Thyroid gland (tissue), 4 donors: ENCODE data around the gene FOXJ3. TPM values are rescaled to one million over a fixed set of nuclear protein-coding genes. Genes with fewer than 3 reads are reported as not detected.
A peak's percentile ranks its signal among the peaks of the same experiment; 100 is the strongest.

Experiments used
- DNase-seq, 2 donors: peaks; one replicate each; pipeline ENCODE4 v3.0.0-alpha.2; 2019
- H3K27ac ChIP-seq, 3 donors: fragments of 200-600 bp; sonication (generic); 1 replicate in 2 of 3; 2 replicates in 1 of 3; pipeline ENCODE4 v1.5.1; 2016 to 2019; ENCODE audit warnings: mild to moderate bottlenecking in 1 of 3, moderate library complexity in 1 of 3
- H3K27me3 ChIP-seq: fragments of 200-600 bp; sonication (generic); one replicate; pipeline ENCODE4 v1.5.1; 2019
- H3K36me3 ChIP-seq, 2 donors: fragments of 200-600 bp; sonication (generic); one replicate each; pipeline ENCODE4 v1.5.1; 2016 to 2019
- H3K4me1 ChIP-seq, 2 donors: fragments of 200-600 bp; sonication (generic); one replicate each; pipeline ENCODE4 v1.5.1; 2017 to 2019
- H3K4me3 ChIP-seq, 3 donors: fragments of 200-600 bp; sonication (generic); replicated peaks in 1 of 3; 1 replicate in 2 of 3; 2 replicates in 1 of 3; pipeline ENCODE4 v1.5.1; 2016; ENCODE audit warnings: mild to moderate bottlenecking in 1 of 3
- H3K9me3 ChIP-seq: fragments of 200-600 bp; sonication (generic); one replicate; pipeline ENCODE4 v1.5.1; 2017
- POLR2A ChIP-seq, 2 donors: fragments of 450-650 bp; IDR thresholded peaks; one replicate each; pipeline ENCODE4 v1.6.1; 2017; ENCODE audit warnings: antibody characterized with exemption in 2 of 2, mild to moderate bottlenecking in 2 of 2, moderate library complexity in 1 of 2
- WGBS, 2 donors: methylation state at CpG; one replicate each; pipeline ENCODE4 v1.1.5; 2017; 5-methylcytosine and 5-hydroxymethylcytosine counted together
- intact Hi-C: fragments of 100-400 bp; cut with DNase I; formaldehyde crosslinking; loops from one replicate; pipeline ENCODE4 v1.15.1; 2023
- total RNA-seq, 4 donors: library from RNA; depleted of rRNA; stranded (reverse); fragments of >200 nt; gene quantifications; one replicate each; pipeline ENCODE4 v1.2.3, GENCODE V29; 2016
- TF ChIP-seq, protein P1 (sequence below), 6 experiments: fragments of 200-600 bp in 3 of 6; fragments of 450-650 bp in 3 of 6; sonication (generic) in 3 of 6; IDR thresholded peaks; one replicate each; pipeline ENCODE4 v1.5.1; 2016 to 2019; ENCODE audit warnings: antibody characterized with exemption in 6 of 6, mild to moderate bottlenecking in 2 of 6, inconsistent platforms in 1 of 6, moderate library complexity in 1 of 6

FOXJ3 gene
- total RNA-seq, 4 donors from 2014 or later = 55.4 to 87.5 (median 81.0) TPM

DNA sequence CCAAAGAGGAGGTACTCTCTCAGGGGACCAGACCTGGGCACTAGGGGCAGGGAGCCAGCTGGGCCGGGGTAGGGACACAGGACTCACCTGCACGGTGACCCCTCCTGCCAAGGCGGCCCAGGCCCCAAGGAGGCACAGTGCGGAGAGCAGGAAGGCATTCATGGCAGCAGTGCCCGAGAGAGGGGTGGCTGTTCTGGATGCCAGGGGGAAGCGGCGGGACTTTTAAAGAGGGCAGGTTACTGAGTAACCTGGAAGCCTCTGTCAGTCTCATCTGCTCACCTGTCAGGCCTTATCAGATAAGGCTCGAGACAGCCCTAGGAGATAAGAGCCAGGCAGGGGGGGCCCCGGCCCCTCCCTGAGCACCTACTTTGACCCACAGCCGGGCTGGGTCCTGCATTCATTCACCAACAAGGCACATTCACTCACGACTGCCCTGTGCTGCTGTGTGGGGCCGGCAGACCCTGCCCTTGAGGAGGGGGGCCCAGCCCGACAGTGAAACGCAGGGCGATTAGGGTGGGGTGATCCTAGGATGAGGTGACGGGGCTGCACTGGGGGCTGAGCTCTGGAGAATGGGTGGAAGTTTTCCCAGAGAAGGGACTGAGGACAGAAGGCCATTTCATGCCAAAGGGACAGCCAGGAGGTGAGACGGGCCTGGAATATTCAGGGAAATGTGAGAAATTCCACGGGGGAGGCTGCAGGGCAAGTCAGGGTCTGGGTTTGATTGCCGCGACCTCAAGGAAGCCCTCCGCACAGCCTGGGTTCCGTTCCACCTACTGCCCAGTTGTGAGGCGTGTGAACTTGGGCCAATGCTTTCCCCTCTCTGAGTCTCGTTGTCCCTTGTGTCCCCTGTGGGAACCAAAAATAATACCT is 170.2 kb downstream of the FOXJ3 start, which contains the start of gene GUCA2A:
GUCA2A (minus strand) TSS at position 195 of the 870 bp plus-strand sequence; CDS start at position 162, 33 bp downstream.
- H3K36me3 ChIP-seq = no peaks in the 10 kb centered on the region
- DNase-seq = no peak
- TF ChIP-seq POLR2A (IDR thresholded peaks at IDR 0.05) = no peak
- TF ChIP-seq, protein P1, sequence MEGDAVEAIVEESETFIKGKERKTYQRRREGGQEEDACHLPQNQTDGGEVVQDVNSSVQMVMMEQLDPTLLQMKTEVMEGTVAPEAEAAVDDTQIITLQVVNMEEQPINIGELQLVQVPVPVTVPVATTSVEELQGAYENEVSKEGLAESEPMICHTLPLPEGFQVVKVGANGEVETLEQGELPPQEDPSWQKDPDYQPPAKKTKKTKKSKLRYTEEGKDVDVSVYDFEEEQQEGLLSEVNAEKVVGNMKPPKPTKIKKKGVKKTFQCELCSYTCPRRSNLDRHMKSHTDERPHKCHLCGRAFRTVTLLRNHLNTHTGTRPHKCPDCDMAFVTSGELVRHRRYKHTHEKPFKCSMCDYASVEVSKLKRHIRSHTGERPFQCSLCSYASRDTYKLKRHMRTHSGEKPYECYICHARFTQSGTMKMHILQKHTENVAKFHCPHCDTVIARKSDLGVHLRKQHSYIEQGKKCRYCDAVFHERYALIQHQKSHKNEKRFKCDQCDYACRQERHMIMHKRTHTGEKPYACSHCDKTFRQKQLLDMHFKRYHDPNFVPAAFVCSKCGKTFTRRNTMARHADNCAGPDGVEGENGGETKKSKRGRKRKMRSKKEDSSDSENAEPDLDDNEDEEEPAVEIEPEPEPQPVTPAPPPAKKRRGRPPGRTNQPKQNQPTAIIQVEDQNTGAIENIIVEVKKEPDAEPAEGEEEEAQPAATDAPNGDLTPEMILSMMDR (IDR thresholded peaks at IDR 0.05) = no peak
- H3K4me1 ChIP-seq = peaks cover 12 to 35% of the 10 kb centered on the region in 2 donors
- no peaks in the 10 kb centered on the region for H3K9me3 ChIP-seq
- H3K4me3 ChIP-seq = no peak within 1 kb of the TSS
- intact Hi-C loops = loop anchor here (10.0 kb wide), 1 partner anchor 580 kb away; no protein-coding TSS in a partner anchor
- H3K27me3 ChIP-seq = no peaks in the 10 kb centered on the region
- peak within 1 kb of the TSS in 2 of 3 donors; percentile 9 to 65 for H3K27ac ChIP-seq
- 77 to 78% methylated on average over 20 to 21 of the region's 24 CpGs for WGBS, 2 donors

DNA sequence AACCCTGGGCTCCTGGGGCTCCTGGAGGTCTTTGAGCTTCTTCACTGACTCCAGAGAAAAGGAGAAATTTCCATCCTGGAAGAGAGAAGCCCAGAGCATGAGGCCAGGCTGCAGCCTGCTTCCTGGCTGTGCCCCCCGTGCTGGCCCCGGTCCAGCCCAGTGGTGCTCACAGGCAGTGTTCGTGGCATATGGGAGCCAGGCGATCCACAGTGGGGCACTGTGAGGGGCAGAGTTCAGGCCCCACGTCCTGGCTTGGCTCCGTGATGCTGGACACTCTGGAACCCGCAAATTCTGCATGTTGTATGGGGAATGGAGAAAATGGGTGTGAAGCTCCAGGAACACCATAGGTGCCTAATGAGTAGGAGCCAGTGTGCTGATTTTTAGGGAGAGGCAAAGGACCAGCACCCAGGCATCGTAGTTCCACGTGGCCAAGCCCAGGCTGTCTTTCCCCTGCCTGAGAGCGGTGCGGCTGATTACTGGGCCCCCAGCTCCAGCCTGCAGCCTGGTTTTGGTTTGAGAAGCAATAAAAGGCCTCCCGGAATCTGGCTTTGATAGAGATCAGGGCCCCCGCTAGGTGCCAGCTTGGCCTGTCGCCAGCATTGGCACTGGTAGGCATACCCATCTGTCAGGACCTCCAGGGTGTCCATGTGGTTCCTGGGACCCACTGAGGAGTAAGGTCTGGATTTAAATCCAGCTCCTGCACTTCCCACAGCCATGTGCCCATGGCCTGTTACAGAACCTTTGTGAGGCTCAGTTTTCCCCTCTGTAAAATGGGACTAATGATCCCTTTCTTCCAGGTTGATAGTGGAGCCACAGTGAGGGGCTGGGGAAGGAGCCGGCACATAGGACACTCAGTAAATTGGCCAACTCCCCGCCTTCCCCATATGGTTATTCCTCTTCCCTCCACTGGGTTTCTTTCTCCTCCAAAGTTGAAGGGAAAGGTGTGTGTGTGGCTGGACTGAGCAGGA is 171.2 kb downstream of the FOXJ3 start:
- Histone ChIP-seq H3K27me3 (no peaks in the 10 kb centered on the region), H3K4me1 (peaks cover 12 to 35% of the 10 kb centered on the region in 2 donors), H3K36me3 (no peaks in the 10 kb centered on the region), H3K4me3 (no peak overlapping the region), H3K27ac (peak overlapping the region in 2 of 3 donors; percentile 9 to 65), H3K9me3 (no peaks in the 10 kb centered on the region)
- intact Hi-C loops = loop anchor here (10.0 kb wide), 1 partner anchor 579 kb away; no protein-coding TSS in a partner anchor
- no peak for DNase-seq
- TF ChIP-seq, protein P1 (IDR thresholded peaks at IDR 0.05) = no peak
- no peak for TF ChIP-seq POLR2A (IDR thresholded peaks at IDR 0.05)
- WGBS, 2 donors = 89 to 91% methylated on average over 12 to 16 of the region's 16 CpGs

DNA sequence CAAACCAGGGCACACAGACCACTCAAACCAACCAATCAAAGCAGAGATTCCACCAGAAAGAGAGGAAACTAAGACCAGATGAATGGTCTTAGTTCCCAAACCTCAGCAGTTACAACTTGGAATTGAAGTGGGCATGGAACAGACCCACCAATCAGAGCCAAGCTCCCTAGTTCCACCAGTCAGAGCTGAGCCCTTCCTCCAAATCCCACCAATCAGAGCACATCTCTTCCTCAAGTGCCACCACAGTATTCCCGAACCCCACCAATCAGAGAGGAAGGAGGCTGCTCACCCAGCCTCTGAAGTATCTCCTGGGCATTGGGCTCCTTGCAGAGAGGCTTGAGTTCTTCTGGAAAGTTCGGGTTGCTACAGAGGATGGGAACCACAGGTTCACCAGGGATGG is 171.9 kb downstream of the FOXJ3 start:
- Histone ChIP-seq H3K27me3 (no peaks in the 10 kb centered on the region), H3K4me1 (peaks cover 12 to 35% of the 10 kb centered on the region in 2 donors), H3K27ac (no peak overlapping the region), H3K9me3 (no peaks in the 10 kb centered on the region), H3K4me3 (no peak overlapping the region), H3K36me3 (no peaks in the 10 kb centered on the region)
- 81 to 88% methylated on average over 2 of the region's 2 CpGs for WGBS, 2 donors
- intact Hi-C loops = loop anchor here (10.0 kb wide), 1 partner anchor 578 kb away; no protein-coding TSS in a partner anchor
- TF ChIP-seq, protein P1 (IDR thresholded peaks at IDR 0.05) = no peak
- no peak for TF ChIP-seq POLR2A (IDR thresholded peaks at IDR 0.05)
- no peak for DNase-seq

DNA sequence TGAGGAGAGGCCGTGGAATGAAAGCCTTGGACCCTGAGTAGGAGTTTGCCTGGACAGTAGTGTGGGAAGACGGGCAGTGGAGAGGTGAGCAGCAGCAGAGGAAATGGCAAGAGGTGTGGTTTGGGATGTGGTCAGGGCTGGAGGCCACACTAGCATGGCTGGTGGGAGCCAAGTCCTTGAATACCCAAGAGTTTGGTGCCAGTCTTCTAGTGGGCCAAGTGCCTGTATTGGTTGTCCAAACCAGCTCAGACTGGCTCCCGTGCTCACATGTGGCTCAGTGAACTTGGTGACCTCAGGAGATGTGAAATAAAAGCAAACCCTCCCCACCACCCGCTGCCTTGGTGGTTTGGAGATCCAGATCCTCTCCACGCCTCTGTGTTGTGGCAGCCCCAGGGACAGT is 172.9 kb downstream of the FOXJ3 start:
- peak; percentile 60 for DNase-seq
- Histone ChIP-seq H3K27ac (no peak overlapping the region), H3K36me3 (no peaks in the 10 kb centered on the region), H3K9me3 (no peaks in the 10 kb centered on the region), H3K4me1 (peaks cover 12 to 35% of the 10 kb centered on the region in 2 donors), H3K4me3 (no peak overlapping the region), H3K27me3 (no peaks in the 10 kb centered on the region)
- TF ChIP-seq POLR2A (IDR thresholded peaks at IDR 0.05) = no peak
- TF ChIP-seq, protein P1 (IDR thresholded peaks at IDR 0.05) = no peak
- intact Hi-C loops = loop anchor here (10.0 kb wide), 1 partner anchor 577 kb away; no protein-coding TSS in a partner anchor
- WGBS, 2 donors = 60 to 68% methylated on average over 5 of the region's 5 CpGs
